HCT116 (cell line): ENCODE results near the gene KCNQ1OT1. TPM values are rescaled to one million over a fixed set of nuclear protein-coding genes. Genes with fewer than 3 reads are reported as not detected.

Experiments
- ATAC-seq: fragments of 200-7000 bp; cut with Tn5 transposase; 2 replicates; pipeline ENCODE4 v1.9.1; 2020; ENCODE audit warnings: mild to moderate bottlenecking, moderate library complexity
- BruUV-seq: library from RNA; stranded (reverse); fragments of 400-500 nt; replicated peaks from 2 replicates; lab custom pipeline; 2021; lab: Mats Ljungman, UMichigan
- CTCF ChIA-PET: fragments of 300-600 bp; sonication (Branson Sonifier 250); formaldehyde crosslinking; loops from one replicate; lab custom pipeline; 2021; ENCODE audit warnings: antibody characterized with exemption; lab: Charles Lee
- POLR2A ChIA-PET: fragments of 300-600, 350-600 bp; sonication (Branson Sonifier 250); formaldehyde crosslinking; loops from one replicate; lab custom pipeline; 2021; ENCODE audit warnings: antibody characterized with exemption; lab: Charles Lee
- RAD21 ChIA-PET, 2 experiments: fragments of 300-600 bp; sonication (Branson Sonifier 250); formaldehyde crosslinking; loops; one replicate each; lab custom pipeline; 2023; ENCODE audit warnings: low total read pairs in 2 of 2; ENCODE audit not compliant: uncharacterized antibody in 2 of 2, unreplicated experiment in 2 of 2, low non-redundant PET in 1 of 2; lab: Charles Lee
- DNase-seq: peaks from one replicate; pipeline ENCODE4 v3.0.0-alpha.2; 2010; ENCODE audit warnings: low read depth, low spot score
- H2AFZ ChIP-seq: fragments of 200-600 bp; shearing (Covaris generic), sonication (generic); 2 replicates; pipeline ENCODE4 v1.6.1; 2017; ENCODE audit warnings: low read depth, mixed run types, mixed read lengths, antibody characterized with exemption, low read length; ENCODE audit not compliant: poor library complexity, severe bottlenecking
- H3K27ac ChIP-seq: 2 replicates; pipeline ENCODE4 v1.5.1; 2012; ENCODE audit warnings: low read depth, low read length
- H3K27me3 ChIP-seq: fragments of 200-600 bp; sonication (generic); 2 replicates; pipeline ENCODE4 v1.6.1; 2016; ENCODE audit warnings: mixed run types, low read length, mixed read lengths; ENCODE audit not compliant: insufficient read depth
- H3K36me3 ChIP-seq, 2 experiments: fragments of 200-500 bp in 1 of 2; fragments of 200-600 bp in 1 of 2; sonication (Bioruptor generic) in 1 of 2; sonication (generic) in 1 of 2; 2 replicates each; pipeline versions ENCODE4 v1.5.1 to v1.6.1; 2014 to 2016; ENCODE audit warnings: low read length in 2 of 2, inconsistent platforms in 1 of 2, mixed read lengths in 1 of 2, mixed run types in 1 of 2; ENCODE audit not compliant: insufficient read depth in 2 of 2, control insufficient read depth in 1 of 2
- H3K4me1 ChIP-seq, 2 experiments: fragments of 200-600 bp in 1 of 2; sonication (generic) in 1 of 2; 2 replicates each; pipeline versions ENCODE4 v1.5.1 to v1.6.1; 2012 to 2017; ENCODE audit warnings: low read length in 2 of 2, inconsistent platforms in 1 of 2, mild to moderate bottlenecking in 1 of 2, mixed read lengths in 1 of 2, mixed run types in 1 of 2, moderate library complexity in 1 of 2; ENCODE audit not compliant: insufficient read depth in 2 of 2, control insufficient read depth in 1 of 2
- H3K4me2 ChIP-seq: fragments of 200-600 bp; sonication (generic); 2 replicates; pipeline ENCODE4 v1.6.1; 2017; ENCODE audit warnings: mixed run types, low read length, mixed read lengths
- H3K4me3 ChIP-seq, 2 experiments: fragments of 200-600 bp in 1 of 2; sonication (generic) in 1 of 2; replicated peaks in 1 of 2; 2 replicates each; pipeline ENCODE4 v1.5.1; 2011 to 2016; ENCODE audit warnings: low read length in 2 of 2, control low read depth in 1 of 2, low read depth in 1 of 2, mild to moderate bottlenecking in 1 of 2, mixed read lengths in 1 of 2, mixed run types in 1 of 2
- H3K79me2 ChIP-seq: fragments of 200-600 bp; sonication (generic); 2 replicates; pipeline ENCODE4 v1.6.1; 2017; ENCODE audit warnings: mild to moderate bottlenecking, mixed run types, low read length, moderate library complexity, mixed read lengths; ENCODE audit not compliant: insufficient read depth
- H3K9ac ChIP-seq: fragments of 200-600 bp; sonication (generic); 2 replicates; pipeline ENCODE4 v1.6.1; 2016; ENCODE audit warnings: low read length, mixed read lengths
- H3K9me2 ChIP-seq: fragments of 200-600 bp; sonication (generic), shearing (Covaris generic); 2 replicates; pipeline ENCODE4 v1.6.1; 2017; ENCODE audit warnings: mixed run types, mild to moderate bottlenecking, moderate library complexity; ENCODE audit not compliant: insufficient read depth
- H3K9me3 ChIP-seq, 2 experiments: fragments of 200-500 bp in 1 of 2; fragments of 200-600 bp in 1 of 2; sonication (Bioruptor generic) in 1 of 2; sonication (generic) in 1 of 2; 2 replicates each; pipeline ENCODE4 v1.6.1; 2014 to 2017; ENCODE audit warnings: low read length in 2 of 2, mixed read lengths in 2 of 2, inconsistent platforms in 1 of 2, low read depth in 1 of 2, mild to moderate bottlenecking in 1 of 2, mixed run types in 1 of 2, moderate library complexity in 1 of 2; ENCODE audit not compliant: control insufficient read depth in 1 of 2, insufficient read depth in 1 of 2
- H4K20me1 ChIP-seq: fragments of 200-600 bp; sonication (generic), shearing (Covaris generic); 2 replicates; pipeline ENCODE4 v1.6.1; 2017; ENCODE audit warnings: mixed run types, mild to moderate bottlenecking, moderate library complexity; ENCODE audit not compliant: insufficient read depth
- EZH2 ChIP-seq: fragments of 200-600 bp; sonication (generic); IDR thresholded peaks from 2 replicates; pipeline ENCODE4 v1.6.1; 2017; ENCODE audit warnings: antibody characterized with exemption, mixed run types
- JUND ChIP-seq: IDR thresholded peaks from 2 replicates; pipeline ENCODE4 v1.6.1; 2012
- POLR2A ChIP-seq: IDR thresholded peaks from 2 replicates; pipeline ENCODE4 v1.7.0; 2011; ENCODE audit warnings: borderline replicate concordance; ENCODE audit not compliant: insufficient read depth, insufficient read length; ENCODE audit errors: extremely low read depth
- SIN3A ChIP-seq: IDR thresholded peaks from 2 replicates; pipeline ENCODE4 v1.6.1; 2012; ENCODE audit warnings: low read depth
- SRF ChIP-seq: IDR thresholded peaks from 2 replicates; pipeline ENCODE4 v1.6.1; 2012; ENCODE audit warnings: low read depth
- TCF7L2 ChIP-seq: IDR thresholded peaks from 2 replicates; pipeline ENCODE4 v1.7.0; 2011; ENCODE audit warnings: borderline replicate concordance, inconsistent platforms; ENCODE audit not compliant: insufficient read depth, insufficient read length; ENCODE audit errors: extremely low read depth
- intact Hi-C: fragments of 100-400 bp; cut with micrococcal nuclease; formaldehyde crosslinking; loops from 2 replicates; pipeline ENCODE4 v1.10.0; 2022
- total RNA-seq: library from RNA; stranded (reverse); gene quantifications from one replicate; pipeline ENCODE4 v1.2.1, GENCODE V29; 2021; ENCODE audit not compliant: unreplicated experiment
- TF ChIP-seq, protein P1 (sequence below): IDR thresholded peaks from 2 replicates; pipeline ENCODE4 v1.6.1; 2011; ENCODE audit warnings: mild to moderate bottlenecking, low read length, moderate library complexity; ENCODE audit not compliant: insufficient replicate concordance; ENCODE audit errors: extremely low read depth
- TF ChIP-seq, protein P2 (sequence below), 3 experiments: fragments of 200-600 bp in 1 of 3; sonication (generic) in 1 of 3; IDR thresholded peaks in 2 of 3; conservative IDR thresholded peaks in 1 of 3; 2 replicates each; pipeline ENCODE4 v1.5.1; 2012 to 2017; ENCODE audit warnings: low read depth in 2 of 3, low read length in 2 of 3, antibody characterized with exemption in 1 of 3, borderline replicate concordance in 1 of 3, control low read depth in 1 of 3, mild to moderate bottlenecking in 1 of 3, mixed read lengths in 1 of 3, mixed run types in 1 of 3, moderate library complexity in 1 of 3; ENCODE audit not compliant: insufficient read depth in 1 of 3
- TF ChIP-seq, protein P3 (sequence below): IDR thresholded peaks from 2 replicates; pipeline ENCODE4 v1.6.1; 2012

Gene KCNQ1OT1
- total RNA-seq, 1 experiment from 2014 or later = 1.1 TPM

DNA sequence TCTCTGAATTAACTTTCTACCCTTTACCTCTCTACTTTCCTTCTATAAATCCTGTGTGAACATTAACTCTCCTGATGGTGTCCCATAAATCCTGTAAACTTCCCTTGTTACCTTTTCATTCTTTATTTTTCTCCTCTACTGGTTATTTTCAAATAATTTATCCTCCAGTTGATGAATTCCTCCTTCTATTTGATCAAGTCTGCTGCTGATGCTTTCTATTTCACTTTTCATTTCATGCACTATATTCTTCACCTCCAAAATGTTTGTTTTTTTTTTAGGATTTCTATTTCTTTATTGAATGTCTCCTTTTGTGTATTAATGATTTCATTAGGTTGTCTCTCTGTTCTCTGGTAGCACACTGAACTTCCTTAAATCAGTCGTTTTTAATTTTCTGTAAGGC lies 68.6 kb downstream of the KCNQ1OT1 start:
- POLR2A ChIA-PET = no interaction called here

More for the DNA sequence above, 68.6 kb downstream of the KCNQ1OT1 start:
- Histone ChIP-seq H3K4me2 (no peak overlapping the region), H2AFZ (no peak overlapping the region), H3K4me1 (no peaks in the 10 kb centered on the region), H3K9me3 (peaks cover 0 to 5% of the 10 kb centered on the region in 2 experiments; a peak in 1 of 4 replicates), H3K36me3 (no peaks in the 10 kb centered on the region), H3K27ac (no peak overlapping the region), H4K20me1 (no peaks in the 10 kb centered on the region), H3K9ac (no peak overlapping the region), H3K27me3 (no peaks in the 10 kb centered on the region), H3K9me2 (no peaks in the 10 kb centered on the region), H3K79me2 (no peaks in the 10 kb centered on the region), H3K4me3 (no peak overlapping the region)
- BruUV-seq = no TSS peak
- intact Hi-C loops = no loop called here
- no peak for DNase-seq
- no peak for TF ChIP-seq JUND
- TF ChIP-seq EZH2 = no peak
- TF ChIP-seq, protein P1, sequence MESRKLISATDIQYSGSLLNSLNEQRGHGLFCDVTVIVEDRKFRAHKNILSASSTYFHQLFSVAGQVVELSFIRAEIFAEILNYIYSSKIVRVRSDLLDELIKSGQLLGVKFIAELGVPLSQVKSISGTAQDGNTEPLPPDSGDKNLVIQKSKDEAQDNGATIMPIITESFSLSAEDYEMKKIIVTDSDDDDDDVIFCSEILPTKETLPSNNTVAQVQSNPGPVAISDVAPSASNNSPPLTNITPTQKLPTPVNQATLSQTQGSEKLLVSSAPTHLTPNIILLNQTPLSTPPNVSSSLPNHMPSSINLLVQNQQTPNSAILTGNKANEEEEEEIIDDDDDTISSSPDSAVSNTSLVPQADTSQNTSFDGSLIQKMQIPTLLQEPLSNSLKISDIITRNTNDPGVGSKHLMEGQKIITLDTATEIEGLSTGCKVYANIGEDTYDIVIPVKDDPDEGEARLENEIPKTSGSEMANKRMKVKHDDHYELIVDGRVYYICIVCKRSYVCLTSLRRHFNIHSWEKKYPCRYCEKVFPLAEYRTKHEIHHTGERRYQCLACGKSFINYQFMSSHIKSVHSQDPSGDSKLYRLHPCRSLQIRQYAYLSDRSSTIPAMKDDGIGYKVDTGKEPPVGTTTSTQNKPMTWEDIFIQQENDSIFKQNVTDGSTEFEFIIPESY = no peak
- TF ChIP-seq, protein P2, sequence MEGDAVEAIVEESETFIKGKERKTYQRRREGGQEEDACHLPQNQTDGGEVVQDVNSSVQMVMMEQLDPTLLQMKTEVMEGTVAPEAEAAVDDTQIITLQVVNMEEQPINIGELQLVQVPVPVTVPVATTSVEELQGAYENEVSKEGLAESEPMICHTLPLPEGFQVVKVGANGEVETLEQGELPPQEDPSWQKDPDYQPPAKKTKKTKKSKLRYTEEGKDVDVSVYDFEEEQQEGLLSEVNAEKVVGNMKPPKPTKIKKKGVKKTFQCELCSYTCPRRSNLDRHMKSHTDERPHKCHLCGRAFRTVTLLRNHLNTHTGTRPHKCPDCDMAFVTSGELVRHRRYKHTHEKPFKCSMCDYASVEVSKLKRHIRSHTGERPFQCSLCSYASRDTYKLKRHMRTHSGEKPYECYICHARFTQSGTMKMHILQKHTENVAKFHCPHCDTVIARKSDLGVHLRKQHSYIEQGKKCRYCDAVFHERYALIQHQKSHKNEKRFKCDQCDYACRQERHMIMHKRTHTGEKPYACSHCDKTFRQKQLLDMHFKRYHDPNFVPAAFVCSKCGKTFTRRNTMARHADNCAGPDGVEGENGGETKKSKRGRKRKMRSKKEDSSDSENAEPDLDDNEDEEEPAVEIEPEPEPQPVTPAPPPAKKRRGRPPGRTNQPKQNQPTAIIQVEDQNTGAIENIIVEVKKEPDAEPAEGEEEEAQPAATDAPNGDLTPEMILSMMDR (IDR thresholded peaks at IDR 0.05 in 2 of 3, conservative IDR thresholded peaks at IDR 0.05 in 1 of 3; ENCODE audit: borderline replicate concordance in 1 of 3, insufficient read depth in 1 of 3, low read depth in 2 of 3, low read length in 2 of 3) = no peak
- TF ChIP-seq SRF = no peak
- TF ChIP-seq POLR2A = no peak
- no peak for TF ChIP-seq SIN3A
- TF ChIP-seq, protein P3, sequence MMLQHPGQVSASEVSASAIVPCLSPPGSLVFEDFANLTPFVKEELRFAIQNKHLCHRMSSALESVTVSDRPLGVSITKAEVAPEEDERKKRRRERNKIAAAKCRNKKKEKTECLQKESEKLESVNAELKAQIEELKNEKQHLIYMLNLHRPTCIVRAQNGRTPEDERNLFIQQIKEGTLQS = no peak
- no peak for TF ChIP-seq TCF7L2
- RAD21 ChIA-PET = no interaction called here
- CTCF ChIA-PET = no interaction called here
- ATAC-seq = no peak
